H9 (cell line): ENCODE measurements around the gene GAPT. TPM values are rescaled to one million over a fixed set of nuclear protein-coding genes. Genes with fewer than 3 reads are reported as not detected.

Experiments
- DNase-seq: peaks from one replicate; pipeline ENCODE4 v3.0.0-alpha.2; 2017
- H2AFZ ChIP-seq: one replicate; pipeline ENCODE4 v1.6.1; 2013; ENCODE audit warnings: mild to moderate bottlenecking, low read length, control low read depth, moderate library complexity
- H2AK5ac ChIP-seq: 2 replicates; pipeline ENCODE4 v1.6.1; 2013; ENCODE audit warnings: low read length, control low read depth, mixed read lengths; ENCODE audit not compliant: insufficient read length
- H2BK120ac ChIP-seq: one replicate; pipeline ENCODE4 v1.6.1; 2013; ENCODE audit warnings: low read depth, mild to moderate bottlenecking, low read length, control low read depth, inconsistent platforms; ENCODE audit not compliant: poor library complexity, severe bottlenecking
- H2BK12ac ChIP-seq: 2 replicates; pipeline ENCODE4 v1.6.1; 2013; ENCODE audit warnings: low read length, control low read depth, mixed read lengths, low read depth; ENCODE audit not compliant: insufficient read length
- H2BK15ac ChIP-seq: 2 replicates; pipeline ENCODE4 v1.6.1; 2013; ENCODE audit warnings: low read depth, low read length, control low read depth
- H2BK20ac ChIP-seq: one replicate; pipeline ENCODE4 v1.6.1; 2013; ENCODE audit warnings: low read depth, mild to moderate bottlenecking, low read length, control low read depth, inconsistent platforms; ENCODE audit not compliant: poor library complexity, severe bottlenecking
- H2BK5ac ChIP-seq: 2 replicates; pipeline ENCODE4 v1.6.1; 2013; ENCODE audit warnings: low read length, control low read depth, mixed read lengths; ENCODE audit not compliant: insufficient read length
- H3K14ac ChIP-seq: 2 replicates; pipeline ENCODE4 v1.6.1; 2013; ENCODE audit warnings: low read length, control low read depth; ENCODE audit not compliant: insufficient read depth
- H3K18ac ChIP-seq: 2 replicates; pipeline ENCODE4 v1.6.1; 2013; ENCODE audit warnings: low read depth, mild to moderate bottlenecking, mixed read lengths, low read length, control low read depth; ENCODE audit not compliant: insufficient read length
- H3K23ac ChIP-seq: 2 replicates; pipeline ENCODE4 v1.6.1; 2013; ENCODE audit warnings: low read length, control low read depth, mixed read lengths, low read depth; ENCODE audit not compliant: insufficient read length
- H3K23me2 ChIP-seq: 2 replicates; pipeline ENCODE4 v1.6.1; 2013; ENCODE audit warnings: low read depth, mild to moderate bottlenecking, mixed read lengths, low read length, control low read depth; ENCODE audit not compliant: insufficient read length, poor library complexity, severe bottlenecking
- H3K27ac ChIP-seq: 2 replicates; pipeline ENCODE4 v1.5.1; 2013; ENCODE audit warnings: low read length, control low read depth, mixed read lengths, low read depth; ENCODE audit not compliant: insufficient read length
- H3K27me3 ChIP-seq: 2 replicates; pipeline ENCODE4 v1.6.1; 2013; ENCODE audit warnings: low read length, control low read depth, inconsistent platforms; ENCODE audit not compliant: insufficient read depth
- H3K4ac ChIP-seq: 2 replicates; pipeline ENCODE4 v1.6.1; 2013; ENCODE audit warnings: low read depth, mild to moderate bottlenecking, control low read depth, inconsistent platforms, low read length, moderate library complexity
- H3K4me1 ChIP-seq: 2 replicates; pipeline ENCODE4 v1.6.1; 2013; ENCODE audit warnings: low read length, control low read depth, inconsistent platforms; ENCODE audit not compliant: insufficient read depth
- H3K4me2 ChIP-seq: 2 replicates; pipeline ENCODE4 v1.6.1; 2013; ENCODE audit warnings: low read length, control low read depth, mixed read lengths; ENCODE audit not compliant: insufficient read length, insufficient read depth
- H3K56ac ChIP-seq: 2 replicates; pipeline ENCODE4 v1.6.1; 2013; ENCODE audit warnings: low read depth, mild to moderate bottlenecking, mixed read lengths, low read length, control low read depth; ENCODE audit not compliant: insufficient read length
- H3K79me1 ChIP-seq: 2 replicates; pipeline ENCODE4 v1.6.1; 2013; ENCODE audit warnings: low read depth, mild to moderate bottlenecking, moderate library complexity, low read length, control low read depth, inconsistent platforms; ENCODE audit not compliant: insufficient read depth, poor library complexity, severe bottlenecking
- H3K79me2 ChIP-seq: 2 replicates; pipeline ENCODE4 v1.6.1; 2013; ENCODE audit warnings: low read length, control low read depth, inconsistent platforms; ENCODE audit not compliant: insufficient read depth
- H3K9ac ChIP-seq: 2 replicates; pipeline ENCODE4 v1.6.1; 2013; ENCODE audit warnings: low read length, control low read depth, mixed read lengths; ENCODE audit not compliant: insufficient read length; ENCODE audit errors: extremely low read depth
- H3K9me3 ChIP-seq: one replicate; pipeline ENCODE4 v1.6.1; 2013; ENCODE audit warnings: low read depth, low read length, inconsistent platforms; ENCODE audit not compliant: control insufficient read depth
- H3T11ph ChIP-seq: one replicate; pipeline ENCODE4 v1.6.1; 2013; ENCODE audit warnings: mild to moderate bottlenecking, low read length, control low read depth, inconsistent platforms
- H4K20me1 ChIP-seq: one replicate; pipeline ENCODE4 v1.6.1; 2013; ENCODE audit not compliant: control insufficient read depth, insufficient read length, insufficient read depth
- H4K5ac ChIP-seq: 2 replicates; pipeline ENCODE4 v1.6.1; 2013; ENCODE audit warnings: low read depth, mild to moderate bottlenecking, mixed read lengths, low read length, control low read depth; ENCODE audit not compliant: insufficient read length
- H4K8ac ChIP-seq: replicated peaks from 2 replicates; pipeline ENCODE4 v1.6.1; 2013; ENCODE audit warnings: low read length, control low read depth, mixed read lengths, low read depth; ENCODE audit not compliant: insufficient read length
- H4K91ac ChIP-seq: 2 replicates; pipeline ENCODE4 v1.6.1; 2013; ENCODE audit warnings: low read depth, mild to moderate bottlenecking, moderate library complexity, mixed read lengths, low read length, control low read depth; ENCODE audit not compliant: insufficient read length
- H3K27ac Mint-ChIP-seq, 3 experiments: 2 replicates in 2 of 3; 3 replicates in 1 of 3; pipeline ENCODE4 v1.8.0; 2020 to 2021; ENCODE audit warnings: mixed read lengths in 3 of 3, mild to moderate bottlenecking in 1 of 3, moderate library complexity in 1 of 3
- H3K27me3 Mint-ChIP-seq: 2 replicates; pipeline ENCODE4 v1.8.0; 2021; ENCODE audit warnings: low read depth, mild to moderate bottlenecking, moderate library complexity, mixed read lengths
- H3K36me3 Mint-ChIP-seq, 3 experiments: 2 replicates in 2 of 3; 3 replicates in 1 of 3; pipeline ENCODE4 v1.8.0; 2020 to 2021; ENCODE audit warnings: low read depth in 3 of 3, mixed read lengths in 3 of 3; ENCODE audit not compliant: insufficient read depth in 1 of 3
- H3K4me1 Mint-ChIP-seq, 2 experiments: 2 replicates each; pipeline ENCODE4 v1.8.0; 2020; ENCODE audit warnings: mixed read lengths in 2 of 2
- H3K4me3 Mint-ChIP-seq, 2 experiments: 2 replicates in 1 of 2; 3 replicates in 1 of 2; pipeline ENCODE4 v1.8.0; 2020 to 2021; ENCODE audit warnings: mild to moderate bottlenecking in 2 of 2, mixed read lengths in 2 of 2, moderate library complexity in 1 of 2
- H3K9me3 Mint-ChIP-seq, 2 experiments: 2 replicates in 1 of 2; 3 replicates in 1 of 2; pipeline ENCODE4 v1.8.0; 2020; ENCODE audit warnings: mild to moderate bottlenecking in 2 of 2, mixed read lengths in 2 of 2, moderate library complexity in 1 of 2
- CTCF ChIP-seq: fragments of 200-600 bp; sonication (generic); conservative IDR thresholded peaks from 3 replicates; pipeline ENCODE4 v1.8.0; 2021; ENCODE audit warnings: antibody characterized with exemption, mild to moderate bottlenecking
- total RNA-seq: library from RNA; stranded (reverse); gene quantifications from 2 replicates; pipeline ENCODE4 v1.2.1, GENCODE V29; 2021

The GAPT gene
- total RNA-seq, 1 experiment from 2014 or later, result not detected

GRCh38 chr5:58493141-58493540 is 1.9 kb downstream of the GAPT start:
- no peak overlapping the region for H3K4me3 Mint-ChIP-seq
- H2AK5ac ChIP-seq, result no peak overlapping the region
- H3K79me1 ChIP-seq, result no peaks in the 10 kb centered on the region
- H3K79me2 ChIP-seq, result no peaks in the 10 kb centered on the region
- H3K9me3 Mint-ChIP-seq, result no peaks in the 10 kb centered on the region
- H2BK120ac ChIP-seq, result no peak overlapping the region
- H3K23me2 ChIP-seq, result no peaks in the 10 kb centered on the region
- no peak overlapping the region for H3K18ac ChIP-seq
- no peak overlapping the region for H3K23ac ChIP-seq
- no peak overlapping the region for H3K27ac Mint-ChIP-seq
- no peak overlapping the region for H2BK12ac ChIP-seq
- H3K4ac ChIP-seq, result no peak overlapping the region
- H4K20me1 ChIP-seq, result no peaks in the 10 kb centered on the region
- H3K27ac ChIP-seq, result no peak overlapping the region
- no peak overlapping the region for H4K5ac ChIP-seq
- no peaks in the 10 kb centered on the region for H3K27me3 Mint-ChIP-seq
- H2AFZ ChIP-seq, result no peak overlapping the region
- H3K27me3 ChIP-seq, result no peaks in the 10 kb centered on the region
- H3K36me3 Mint-ChIP-seq, result no peaks in the 10 kb centered on the region
- H4K8ac ChIP-seq, result no peak overlapping the region
- no peak overlapping the region for H3K4me2 ChIP-seq
- H3T11ph ChIP-seq, result no peak overlapping the region
- no peak overlapping the region for H3K56ac ChIP-seq
- peaks cover 14 to 21% of the 10 kb centered on the region in 2 experiments for H3K4me1 Mint-ChIP-seq
- H2BK15ac ChIP-seq, result no peak overlapping the region
- H3K9me3 ChIP-seq, result no peaks in the 10 kb centered on the region
- no peak overlapping the region for H4K91ac ChIP-seq
- no peak overlapping the region for H3K9ac ChIP-seq
- H2BK20ac ChIP-seq, result no peak overlapping the region
- no peak overlapping the region for H2BK5ac ChIP-seq
- no peak for TF ChIP-seq CTCF
- H3K4me1 ChIP-seq, result no peaks in the 10 kb centered on the region; the same call in 1 of the 2 replicates
- no peak for DNase-seq
- H3K14ac ChIP-seq, result no peak overlapping the region
